OCI-LY1 (cell line): Measurements from ENCODE around the gene SYNE2.

Experiments used
- H2AFZ ChIP-seq: fragments of 200-600 bp; sonication (generic), shearing (Covaris generic); 2 replicates; pipeline ENCODE4 v1.6.0; 2014; ENCODE audit warnings: antibody characterized with exemption, mild to moderate bottlenecking, low read length
- H3F3A ChIP-seq: fragments of 200-600 bp; sonication (generic), shearing (Covaris generic); 2 replicates; pipeline ENCODE4 v1.6.0; 2014; ENCODE audit warnings: mild to moderate bottlenecking, antibody characterized with exemption, low read length, moderate library complexity; ENCODE audit not compliant: insufficient read depth
- H3K27ac ChIP-seq: fragments of 200-600 bp; sonication (generic); 2 replicates; pipeline ENCODE4 v1.5.1; 2014; ENCODE audit warnings: low read length, mixed run types, mild to moderate bottlenecking, low read depth; ENCODE audit not compliant: poor library complexity, severe bottlenecking
- H3K27me3 ChIP-seq: fragments of 200-600 bp; sonication (generic); 2 replicates; pipeline ENCODE4 v1.6.0; 2014; ENCODE audit warnings: antibody characterized with exemption, mild to moderate bottlenecking, low read length, moderate library complexity; ENCODE audit not compliant: insufficient read depth
- H3K36me3 ChIP-seq: fragments of 200-600 bp; sonication (generic); 2 replicates; pipeline ENCODE4 v1.6.1; 2014; ENCODE audit warnings: mild to moderate bottlenecking, antibody characterized with exemption, low read length, moderate library complexity, mixed read lengths; ENCODE audit not compliant: insufficient read depth
- H3K4me1 ChIP-seq: fragments of 200-600 bp; sonication (generic); 2 replicates; pipeline ENCODE4 v1.5.1; 2014; ENCODE audit warnings: mild to moderate bottlenecking, low read length, moderate library complexity; ENCODE audit not compliant: insufficient read depth, severe bottlenecking
- H3K4me2 ChIP-seq: fragments of 200-600 bp; sonication (generic), shearing (Covaris generic); 2 replicates; pipeline ENCODE4 v1.6.1; 2014; ENCODE audit warnings: low read length
- H3K4me3 ChIP-seq: fragments of 200-600 bp; sonication (generic); 2 replicates; pipeline ENCODE4 v1.5.1; 2014; ENCODE audit warnings: low read length, low read depth, mild to moderate bottlenecking, mixed read lengths; ENCODE audit not compliant: poor library complexity, severe bottlenecking
- H3K79me2 ChIP-seq: fragments of 200-600 bp; shearing (Covaris generic); 2 replicates; pipeline ENCODE4 v1.6.1; 2016; ENCODE audit warnings: mixed run types, low read length, mixed read lengths; ENCODE audit not compliant: insufficient read depth
- H3K9ac ChIP-seq: fragments of 200-600 bp; sonication (generic), shearing (Covaris generic); 2 replicates; pipeline ENCODE4 v1.6.1; 2014; ENCODE audit warnings: mild to moderate bottlenecking, low read length, mixed read lengths
- H3K9me2 ChIP-seq: fragments of 200-600 bp; sonication (generic), shearing (Covaris generic); 2 replicates; pipeline ENCODE4 v1.6.1; 2014; ENCODE audit warnings: low read depth, mild to moderate bottlenecking, low read length, mixed read lengths
- H3K9me3 ChIP-seq: fragments of 200-600 bp; shearing (Covaris generic); 2 replicates; pipeline ENCODE4 v1.6.1; 2014; ENCODE audit warnings: low read length, mixed read lengths
- H4K20me1 ChIP-seq: fragments of 200-600 bp; sonication (generic), shearing (Covaris generic); 2 replicates; pipeline ENCODE4 v1.6.0; 2016; ENCODE audit warnings: mild to moderate bottlenecking, low read length; ENCODE audit not compliant: insufficient read depth
- CTCF ChIP-seq: fragments of 200-600 bp; sonication (generic), shearing (Covaris generic); IDR thresholded peaks from 2 replicates; pipeline ENCODE4 v1.5.1; 2017; ENCODE audit warnings: mild to moderate bottlenecking, antibody characterized with exemption, low read length, moderate library complexity, mixed read lengths
- EZH2 ChIP-seq: fragments of 200-600 bp; sonication (generic), shearing (Covaris generic); IDR thresholded peaks from 2 replicates; pipeline ENCODE4 v1.8.0; 2017; ENCODE audit warnings: borderline replicate concordance, mixed run types, mild to moderate bottlenecking, antibody characterized with exemption, low read length, moderate library complexity, mixed read lengths

Gene SYNE2

GRCh38 chr14:64208261-64208660, 355.5 kb downstream of the SYNE2 start:
- no peak overlapping the region; the same call in 1 of the 2 replicates for H3K9ac ChIP-seq
- no peaks in the 10 kb centered on the region for H3K9me3 ChIP-seq
- H3K4me3 ChIP-seq: peak overlapping the region; percentile 62
- H3K4me2 ChIP-seq: peak overlapping the region; percentile 82; the same call in 1 of the 2 replicates
- H3K4me1 ChIP-seq: peaks cover 100% of the 10 kb centered on the region
- peaks cover 20% of the 10 kb centered on the region; the same call in 1 of the 2 replicates for H3F3A ChIP-seq
- no peaks in the 10 kb centered on the region for H3K9me2 ChIP-seq
- peak overlapping the region; percentile 100 for H3K27ac ChIP-seq
- H3K36me3 ChIP-seq: peaks cover 41% of the 10 kb centered on the region
- H3K79me2 ChIP-seq: 0 out of 2 replicates have a peak, but pooled peaks cover 8% of the 10 kb centered on the region
- H2AFZ ChIP-seq: no peak overlapping the region
- H4K20me1 ChIP-seq: no peaks in the 10 kb centered on the region
- 0 out of 2 replicates have a peak, but pooled peaks have one; percentile 13 for TF ChIP-seq CTCF
- no peak for TF ChIP-seq EZH2
- no peaks in the 10 kb centered on the region for H3K27me3 ChIP-seq

- TF ChIP-seq CTCF: no peak
- TF ChIP-seq EZH2: no peak
- H3K9me3 ChIP-seq: no peaks in the 10 kb centered on the region
- peak overlapping the region; percentile 82 for H3K4me2 ChIP-seq
These were observed 356.2 kb downstream of the SYNE2 start for GRCh38 chr14:64208981-64209380.

GRCh38 chr14:64209444-64210131, 356.8 kb downstream of the SYNE2 start:
- H3F3A ChIP-seq: peaks cover 10% of the 10 kb centered on the region; the same call in 1 of the 2 replicates
- peak overlapping the region; percentile 62 for H3K4me3 ChIP-seq
- H2AFZ ChIP-seq: no peak overlapping the region
- peaks cover 54% of the 10 kb centered on the region for H3K36me3 ChIP-seq
- H4K20me1 ChIP-seq: no peaks in the 10 kb centered on the region
- H3K27me3 ChIP-seq: no peaks in the 10 kb centered on the region
- peak overlapping the region; percentile 100 for H3K27ac ChIP-seq
- H3K9me3 ChIP-seq: no peaks in the 10 kb centered on the region
- peak overlapping the region; percentile 82 for H3K4me2 ChIP-seq
- peak overlapping the region; percentile 88 for H3K9ac ChIP-seq
- no peaks in the 10 kb centered on the region for H3K9me2 ChIP-seq
- 0 out of 2 replicates have a peak, but pooled peaks cover 8% of the 10 kb centered on the region for H3K79me2 ChIP-seq
- TF ChIP-seq EZH2: no peak
- no peak; the same call in 1 of the 2 replicates for TF ChIP-seq CTCF
- H3K4me1 ChIP-seq: peaks cover 93% of the 10 kb centered on the region

More at GRCh38 chr14:64208981-64209380, 356.2 kb downstream of the SYNE2 start:
- H3K4me3 ChIP-seq: peak overlapping the region; percentile 62
- H3K27ac ChIP-seq: peak overlapping the region; percentile 100
- no peaks in the 10 kb centered on the region for H4K20me1 ChIP-seq
- H3K27me3 ChIP-seq: no peaks in the 10 kb centered on the region
- H3K9me2 ChIP-seq: no peaks in the 10 kb centered on the region
- H3K9ac ChIP-seq: peak overlapping the region; percentile 88
- H3K4me1 ChIP-seq: peaks cover 99% of the 10 kb centered on the region
- H3K79me2 ChIP-seq: 0 out of 2 replicates have a peak, but pooled peaks cover 8% of the 10 kb centered on the region
- H3F3A ChIP-seq: peaks cover 16% of the 10 kb centered on the region; the same call in 1 of the 2 replicates
- peaks cover 48% of the 10 kb centered on the region for H3K36me3 ChIP-seq
- H2AFZ ChIP-seq: no peak overlapping the region
